B cell (primary cell): ENCODE results near the gene SLCO2B1. TPM values are rescaled to one million over a fixed set of nuclear protein-coding genes. Genes with fewer than 3 reads are reported as not detected.

ENCODE experiments used
- ATAC-seq: fragments of 200-7000 bp; cut with Tn5 transposase; one replicate; pipeline ENCODE4 v1.10.0; 2021; ENCODE audit warnings: low read depth, mild to moderate bottlenecking, moderate number of reproducible peaks, moderate library complexity
- CTCF ChIA-PET: fragments of 350-600 bp; sonication (Branson Sonifier 250); formaldehyde crosslinking; loops from one replicate; lab custom pipeline; 2021; ENCODE audit warnings: antibody characterized with exemption, inconsistent platforms; lab: Charles Lee
- POLR2A ChIA-PET: fragments of 350-600 bp; sonication (Branson Sonifier 250); formaldehyde crosslinking; loops from one replicate; lab custom pipeline; 2021; ENCODE audit warnings: antibody characterized with exemption; lab: Charles Lee
- DNase-seq: peaks from one replicate; pipeline ENCODE4 v3.0.0; 2013
- H2AFZ ChIP-seq: 2 replicates; pipeline ENCODE4 v1.6.1; 2012; ENCODE audit warnings: mild to moderate bottlenecking, low read depth, low read length; ENCODE audit not compliant: insufficient read depth, poor library complexity, severe bottlenecking
- H3K27ac ChIP-seq, 2 donors: 1 replicate in 1 of 2; 2 replicates in 1 of 2; pipeline ENCODE4 v1.5.1; 2012 to 2013; ENCODE audit warnings: low read length in 2 of 2, mild to moderate bottlenecking in 2 of 2, moderate library complexity in 1 of 2
- H3K27me3 ChIP-seq, 4 experiments: fragments of 200-600 bp in 1 of 4; sonication (generic) in 1 of 4; replicated peaks in 1 of 4; 1 replicate in 2 of 4; 2 replicates in 2 of 4; pipeline versions ENCODE4 v1.6.1 to v1.7.0; 2013 to 2016; ENCODE audit warnings: low read length in 3 of 4, mild to moderate bottlenecking in 2 of 4, mixed read lengths in 1 of 4, moderate library complexity in 1 of 4; ENCODE audit not compliant: insufficient read depth in 4 of 4, control insufficient read depth in 3 of 4; ENCODE audit errors: control extremely low read depth in 1 of 4
- H3K36me3 ChIP-seq, 2 experiments: replicated peaks in 1 of 2; 1 replicate in 1 of 2; 2 replicates in 1 of 2; pipeline versions ENCODE4 v1.6.1 to v1.7.1; 2013; ENCODE audit warnings: low read length in 1 of 2; ENCODE audit not compliant: insufficient read depth in 2 of 2, control insufficient read depth in 1 of 2; ENCODE audit errors: control extremely low read depth in 1 of 2, extremely low read depth in 1 of 2
- H3K4me1 ChIP-seq, 2 donors: fragments of 200-600 bp in 1 of 2; sonication (generic) in 1 of 2; 1 replicate in 1 of 2; 2 replicates in 1 of 2; pipeline versions ENCODE4 v1.5.1 to v1.6.1; 2013 to 2017; ENCODE audit warnings: low read length in 2 of 2; ENCODE audit not compliant: control insufficient read depth in 2 of 2, insufficient read depth in 2 of 2
- H3K4me2 ChIP-seq: replicated peaks from 2 replicates; pipeline ENCODE3; 2012; ENCODE audit warnings: mild to moderate bottlenecking, low read depth, low read length; ENCODE audit not compliant: poor library complexity, severe bottlenecking
- H3K4me3 ChIP-seq, 5 experiments: fragments of 200-600 bp in 1 of 5; sonication (generic) in 1 of 5; 1 replicate in 3 of 5; 2 replicates in 2 of 5; pipeline versions ENCODE4 v1.5.1 to v1.7.0; 2011 to 2016; ENCODE audit warnings: low read length in 4 of 5, mild to moderate bottlenecking in 4 of 5, low read depth in 2 of 5, control low read depth in 1 of 5, moderate library complexity in 1 of 5; ENCODE audit not compliant: insufficient read depth in 1 of 5; ENCODE audit errors: control extremely low read depth in 1 of 5, extremely low read depth in 1 of 5
- H3K79me2 ChIP-seq: fragments of 200-600 bp; sonication (generic); one replicate; pipeline ENCODE4 v1.6.0; 2016; ENCODE audit warnings: low read length; ENCODE audit not compliant: control insufficient read depth, insufficient read depth
- H3K9ac ChIP-seq: fragments of 200-600 bp; sonication (generic); 2 replicates; pipeline ENCODE4 v1.6.1; 2017; ENCODE audit warnings: mild to moderate bottlenecking, low read length, moderate library complexity
- H3K9me3 ChIP-seq, 3 donors: one replicate each; pipeline versions ENCODE4 v1.6.1 to v1.7.1; 2013; ENCODE audit warnings: low read length in 2 of 3; ENCODE audit not compliant: control insufficient read depth in 2 of 3, insufficient read depth in 1 of 3; ENCODE audit errors: control extremely low read depth in 1 of 3
- H4K20me1 ChIP-seq: 2 replicates; pipeline ENCODE4 v1.6.0; 2012; ENCODE audit warnings: mild to moderate bottlenecking, low read length; ENCODE audit not compliant: insufficient read depth, control insufficient read depth, poor library complexity, severe bottlenecking
- H3K27ac Mint-ChIP-seq: one replicate; pipeline ENCODE4 v1.8.0; 2021; ENCODE audit warnings: mixed read lengths
- H3K27me3 Mint-ChIP-seq: one replicate; pipeline ENCODE4 v1.8.0; 2021; ENCODE audit warnings: mixed read lengths
- H3K4me1 Mint-ChIP-seq: one replicate; pipeline ENCODE4 v1.8.0; 2021; ENCODE audit warnings: mixed read lengths
- H3K4me3 Mint-ChIP-seq: one replicate; pipeline ENCODE4 v1.8.0; 2021; ENCODE audit warnings: mixed read lengths
- H3K9me3 Mint-ChIP-seq: one replicate; pipeline ENCODE4 v1.8.0; 2022; ENCODE audit warnings: mixed read lengths; ENCODE audit not compliant: insufficient read depth
- EZH2 ChIP-seq: IDR thresholded peaks from 2 replicates; pipeline ENCODE4 v1.6.1; 2012; ENCODE audit warnings: borderline replicate concordance, low read depth, mild to moderate bottlenecking, moderate library complexity, low read length; ENCODE audit not compliant: insufficient read depth, poor library complexity, severe bottlenecking
- WGBS: methylation state at CpG from one replicate; pipeline ENCODE4 v1.1.5; 2013; ENCODE audit warnings: missing lambda C conversion rate; ENCODE audit not compliant: insufficient coverage; 5-methylcytosine and 5-hydroxymethylcytosine counted together
- intact Hi-C: fragments of 100-400 bp; cut with micrococcal nuclease; formaldehyde crosslinking; loops from one replicate; pipeline ENCODE4 v1.10.0; 2022
- polyA plus RNA-seq: library from polyadenylated mRNA; depleted of rRNA; stranded (reverse); fragments of >200 nt; gene quantifications from 2 replicates; pipeline ENCODE4 v1.2.3, GENCODE V29; 2012
- total RNA-seq, 2 donors: library from RNA; stranded (reverse); fragments of 120-200 nt in 1 of 2; gene quantifications; 1 replicate in 1 of 2; 2 replicates in 1 of 2; pipeline versions ENCODE4 v1.2.3 to v1.2.4, GENCODE V29; 2013 to 2022
- TF ChIP-seq, protein P1 (sequence below): fragments of 200-600 bp; IDR thresholded peaks from one replicate; pipeline ENCODE4 v1.8.0; 2022; ENCODE audit warnings: antibody characterized with exemption, mild to moderate bottlenecking

Gene SLCO2B1
- total and polyA plus RNA-seq, 2 donors (not counting 1 experiment from before 2014, with no cell fraction given): 1.2 TPM; not detected in 1

DNA sequence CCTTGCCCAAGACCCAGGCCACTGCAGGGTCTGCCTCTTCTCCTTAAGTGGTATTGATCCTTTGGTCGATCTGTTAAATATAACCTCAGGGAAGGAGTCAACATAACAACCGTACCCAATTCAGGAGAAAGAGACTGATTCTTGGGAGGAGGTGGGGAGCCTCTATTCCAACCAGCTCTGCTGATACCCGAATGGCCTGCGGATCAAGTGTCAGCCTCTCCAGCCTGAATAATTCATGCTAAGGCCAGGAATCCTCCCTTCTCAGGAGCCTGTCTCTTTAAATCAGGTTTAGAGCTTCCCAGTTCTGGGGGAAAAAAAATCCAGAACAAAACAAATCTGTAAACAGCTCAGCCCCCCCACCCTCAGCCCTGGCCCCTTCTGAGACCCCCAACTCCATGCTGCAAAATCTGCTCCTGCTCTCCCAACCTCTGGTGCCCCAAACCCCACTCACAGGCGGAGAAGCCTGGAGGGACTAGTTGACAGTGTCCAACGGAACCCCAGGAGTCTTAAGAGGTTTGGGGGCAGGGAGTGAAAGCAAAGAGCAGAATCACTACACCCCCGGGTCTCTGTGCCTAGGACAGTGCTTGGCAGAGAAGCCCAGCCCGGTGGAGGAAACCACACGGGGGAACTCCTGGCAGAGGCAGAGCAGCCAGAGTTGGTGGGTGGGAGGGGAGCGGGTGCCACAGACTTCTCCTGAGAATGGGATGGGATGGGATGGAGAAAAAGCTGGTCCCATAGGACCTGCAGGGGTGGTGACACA is 88.8 kb downstream of the SLCO2B1 start:
- H3K4me2 ChIP-seq: peak overlapping the region; percentile 93
- DNase-seq: no peak
- ChIA-PET CTCF (interaction anchor here (1.1 to 4.9 kb wide), 5 partner anchors 9 to 310 kb away, joined by 3 to 60 read pairs (median 24); no protein-coding TSS in a partner anchor), POLR2A (no interaction called here)
- H3K79me2 ChIP-seq: no peaks in the 10 kb centered on the region
- H3K27ac ChIP-seq: no peak overlapping the region
- WGBS: 49% methylated on average over 5 of the region's 10 CpGs
- H4K20me1 ChIP-seq: no peaks in the 10 kb centered on the region
- no peaks in the 10 kb centered on the region for H3K36me3 ChIP-seq
- H3K9me3 ChIP-seq: no peaks in the 10 kb centered on the region
- H3K27me3 Mint-ChIP-seq: peaks cover 68% of the 10 kb centered on the region
- H3K27ac Mint-ChIP-seq: no peak overlapping the region
- peaks cover 7% of the 10 kb centered on the region for H3K4me1 Mint-ChIP-seq
- no peak for ATAC-seq
- H3K4me1 ChIP-seq: peaks cover 12 to 15% of the 10 kb centered on the region in 2 donors
- H3K4me3 ChIP-seq: no peak overlapping the region
- TF ChIP-seq EZH2: no peak
- TF ChIP-seq, protein P1, sequence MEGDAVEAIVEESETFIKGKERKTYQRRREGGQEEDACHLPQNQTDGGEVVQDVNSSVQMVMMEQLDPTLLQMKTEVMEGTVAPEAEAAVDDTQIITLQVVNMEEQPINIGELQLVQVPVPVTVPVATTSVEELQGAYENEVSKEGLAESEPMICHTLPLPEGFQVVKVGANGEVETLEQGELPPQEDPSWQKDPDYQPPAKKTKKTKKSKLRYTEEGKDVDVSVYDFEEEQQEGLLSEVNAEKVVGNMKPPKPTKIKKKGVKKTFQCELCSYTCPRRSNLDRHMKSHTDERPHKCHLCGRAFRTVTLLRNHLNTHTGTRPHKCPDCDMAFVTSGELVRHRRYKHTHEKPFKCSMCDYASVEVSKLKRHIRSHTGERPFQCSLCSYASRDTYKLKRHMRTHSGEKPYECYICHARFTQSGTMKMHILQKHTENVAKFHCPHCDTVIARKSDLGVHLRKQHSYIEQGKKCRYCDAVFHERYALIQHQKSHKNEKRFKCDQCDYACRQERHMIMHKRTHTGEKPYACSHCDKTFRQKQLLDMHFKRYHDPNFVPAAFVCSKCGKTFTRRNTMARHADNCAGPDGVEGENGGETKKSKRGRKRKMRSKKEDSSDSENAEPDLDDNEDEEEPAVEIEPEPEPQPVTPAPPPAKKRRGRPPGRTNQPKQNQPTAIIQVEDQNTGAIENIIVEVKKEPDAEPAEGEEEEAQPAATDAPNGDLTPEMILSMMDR: no peak
- no peaks in the 10 kb centered on the region for H3K9me3 Mint-ChIP-seq
- peaks cover 0 to 68% (median 29%) of the 10 kb centered on the region in 4 experiments for H3K27me3 ChIP-seq
- intact Hi-C loops: loop anchor here (2.0 kb wide), 1 partner anchor 311 kb away; no protein-coding TSS in a partner anchor
- H3K4me3 Mint-ChIP-seq: peak overlapping the region; percentile 73
- no peak overlapping the region for H3K9ac ChIP-seq
- no peak overlapping the region for H2AFZ ChIP-seq
